Embryonic facial prominence (tissue), 1 donor: Measurements from ENCODE around the gene C19orf38.
"Not testable (repeated sequence)": the region's sequence is repeated elsewhere in the genome, so short reads cannot be mapped to it uniquely, and the experiment has no call there.

ENCODE experiments used
- DNase-seq: peaks from one replicate; pipeline ENCODE4 v3.0.0-alpha.2; 2016; ENCODE audit errors: extremely low spot score

C19orf38 gene

GRCh38 chr19:10850631-10851030 lies 2.4 kb downstream of the C19orf38 start:
- DNase-seq, result no peak

- no peak for DNase-seq
These were observed 4.0 kb downstream of the C19orf38 start for GRCh38 chr19:10852098-10852800.

GRCh38 chr19:10852941-10853340 lies 4.7 kb downstream of the C19orf38 start:
- DNase-seq, result no peak

- DNase-seq, result no peak
These were observed 6.3 kb downstream of the C19orf38 start for GRCh38 chr19:10854350-10855089.

- no peak for DNase-seq
These were observed 7.8 kb downstream of the C19orf38 start for GRCh38 chr19:10855879-10856522.

GRCh38 chr19:10856899-10857298 lies 8.7 kb downstream of the C19orf38 start:
- not testable (repeated sequence) for DNase-seq

- no peak for DNase-seq
These were observed 10.1 kb downstream of the C19orf38 start for GRCh38 chr19:10858204-10858828.

GRCh38 chr19:10861103-10861651 lies 13.0 kb downstream of the C19orf38 start:
- no peak for DNase-seq

- no peak for DNase-seq
These were observed 14.4 kb downstream of the C19orf38 start for GRCh38 chr19:10862561-10863106.

- DNase-seq, result no peak
These were observed 15.0 kb downstream of the C19orf38 start for GRCh38 chr19:10863107-10863717.

- DNase-seq, result peak; percentile 73
These were observed 16.3 kb downstream of the C19orf38 start for GRCh38 chr19:10864538-10864899.

- no peak for DNase-seq
These were observed 18.3 kb downstream of the C19orf38 start for GRCh38 chr19:10866495-10866894.

GRCh38 chr19:10868872-10869547 lies 20.8 kb downstream of the C19orf38 start:
- DNase-seq, result no peak

GRCh38 chr19:10869872-10870311 lies 21.7 kb downstream of the C19orf38 start:
- not testable (repeated sequence) for DNase-seq

- no peak for DNase-seq
These were observed 22.3 kb downstream of the C19orf38 start for GRCh38 chr19:10870501-10870954.

GRCh38 chr19:10870955-10871603 lies 22.9 kb downstream of the C19orf38 start, which contains the start of gene CARM1:
Gene CARM1, plus strand, starts transcription at chr19:10871553. Its CDS starts 150 bp downstream, at chr19:10871703.
- DNase-seq, result peak; percentile 96

- peak; percentile 32 for DNase-seq
These were observed 23.7 kb downstream of the C19orf38 start for GRCh38 chr19:10871711-10872545.

- DNase-seq, result no peak
These were observed 24.4 kb downstream of the C19orf38 start for GRCh38 chr19:10872546-10873107.

GRCh38 chr19:10874024-10874423 lies 25.8 kb downstream of the C19orf38 start:
- no peak for DNase-seq
